ENCODE measurements around the gene VTA1.
"Not testable (repeated sequence)": the region's sequence is repeated elsewhere in the genome, so short reads cannot be mapped to it uniquely, and the experiment has no call there.

The VTA1 gene

DNA sequence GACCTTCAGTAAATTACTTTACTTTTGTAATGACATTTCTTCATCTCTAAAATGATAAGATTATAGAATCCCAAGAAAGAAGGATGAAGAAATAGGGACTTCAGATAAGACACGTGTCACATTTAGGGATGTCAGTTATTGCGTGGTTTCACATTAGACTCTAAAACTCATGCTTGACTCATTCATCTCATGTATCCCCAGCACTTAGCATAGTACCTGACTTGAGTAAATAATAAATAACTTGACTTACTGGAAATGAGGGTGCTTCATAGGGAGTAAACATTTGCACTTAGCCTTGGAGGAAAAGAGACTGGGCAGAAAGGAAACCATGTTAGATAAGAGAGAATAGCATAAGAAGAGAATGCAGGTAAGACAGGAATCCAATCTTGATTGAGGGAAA lies 37.2 kb downstream of the VTA1 start:
- Mint-ChIP-seq H3K27me3 (no peaks in the 10 kb centered on the region), H3K4me1 (ENCODE audit: low read depth) (peaks cover 11% of the 10 kb centered on the region), H3K36me3 (ENCODE audit: low read depth) (peaks cover 44% of the 10 kb centered on the region), H3K27ac (no peak overlapping the region), H3K9me3 (no peaks in the 10 kb centered on the region), H3K4me3 (no peak overlapping the region)
- intact Hi-C loops (cut with micrococcal nuclease), result no loop called here

DNA sequence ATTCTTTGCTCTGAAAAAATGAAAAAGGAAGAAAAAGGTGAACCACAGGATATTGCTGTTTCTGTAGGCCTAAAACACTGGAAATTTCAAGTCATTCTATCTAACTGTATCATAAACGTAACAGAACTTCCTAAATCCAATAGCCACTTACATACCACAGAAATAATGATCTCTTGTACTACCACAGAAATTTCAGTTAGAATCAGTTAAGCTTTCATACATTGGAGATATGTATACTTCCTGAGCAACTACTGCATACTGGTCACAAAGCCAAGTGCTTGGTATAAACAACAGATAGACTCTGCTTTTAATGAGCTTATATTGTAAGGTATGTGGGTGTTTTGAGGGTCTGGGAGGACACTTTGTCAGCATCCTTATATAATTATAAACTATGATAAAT lies 38.6 kb downstream of the VTA1 start:
- Mint-ChIP-seq H3K4me3 (no peak overlapping the region), H3K4me1 (ENCODE audit: low read depth) (peaks cover 11% of the 10 kb centered on the region), H3K27me3 (no peaks in the 10 kb centered on the region), H3K27ac (no peak overlapping the region), H3K36me3 (ENCODE audit: low read depth) (peaks cover 48% of the 10 kb centered on the region), H3K9me3 (no peaks in the 10 kb centered on the region)
- intact Hi-C loops (cut with micrococcal nuclease), result no loop called here

DNA sequence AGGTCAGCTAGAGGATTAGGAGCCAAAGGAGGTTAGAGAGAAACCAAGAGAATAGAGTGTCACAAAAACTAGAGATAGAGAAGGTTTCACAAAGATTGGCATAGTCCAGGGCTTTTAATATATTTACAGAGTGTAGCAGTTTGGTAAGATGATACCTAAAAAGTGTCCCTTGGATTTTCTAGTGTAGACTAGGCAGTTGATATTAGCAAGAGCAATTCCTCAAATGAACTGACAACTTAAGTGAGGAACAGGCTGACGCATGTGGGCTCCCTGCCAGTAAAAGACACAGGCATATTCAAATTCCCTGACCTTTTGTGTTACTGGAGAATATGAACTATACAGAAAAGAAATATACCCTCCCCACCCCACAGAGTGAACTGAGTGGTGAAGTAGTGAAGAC lies 40.1 kb downstream of the VTA1 start:
- Mint-ChIP-seq H3K4me1 (ENCODE audit: low read depth) (peaks cover 11% of the 10 kb centered on the region), H3K27ac (no peak overlapping the region), H3K27me3 (no peaks in the 10 kb centered on the region), H3K36me3 (ENCODE audit: low read depth) (peaks cover 37% of the 10 kb centered on the region), H3K4me3 (no peak overlapping the region), H3K9me3 (no peaks in the 10 kb centered on the region)
- intact Hi-C loops (cut with micrococcal nuclease), result no loop called here

DNA sequence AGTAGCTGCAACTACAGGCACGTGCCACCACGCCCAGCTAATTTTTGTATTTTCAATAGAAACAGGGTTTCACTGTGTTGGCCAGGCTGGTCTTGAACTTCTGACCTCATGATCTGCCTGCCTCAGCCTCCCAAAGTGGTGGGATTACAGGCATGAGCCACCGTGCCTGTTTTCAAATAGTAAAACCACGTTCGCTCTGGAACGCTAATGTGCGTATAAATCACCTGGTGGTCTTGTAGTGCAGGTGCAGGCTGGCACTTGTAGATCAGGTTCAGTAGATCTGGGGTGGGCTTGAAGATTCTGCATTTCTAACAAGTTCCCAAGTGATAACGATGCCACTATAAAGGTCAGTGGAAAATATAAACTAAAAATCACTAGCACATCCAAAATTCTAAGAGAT lies 41.3 kb downstream of the VTA1 start:
- H3K4me1 Mint-ChIP-seq (ENCODE audit: low read depth); H3K9me3 Mint-ChIP-seq; H3K4me3 Mint-ChIP-seq; H3K27me3 Mint-ChIP-seq; H3K27ac Mint-ChIP-seq; intact Hi-C loops (cut with micrococcal nuclease): not testable (repeated sequence)
- peaks cover 28% of the 10 kb centered on the region for H3K36me3 Mint-ChIP-seq (ENCODE audit: low read depth)

DNA sequence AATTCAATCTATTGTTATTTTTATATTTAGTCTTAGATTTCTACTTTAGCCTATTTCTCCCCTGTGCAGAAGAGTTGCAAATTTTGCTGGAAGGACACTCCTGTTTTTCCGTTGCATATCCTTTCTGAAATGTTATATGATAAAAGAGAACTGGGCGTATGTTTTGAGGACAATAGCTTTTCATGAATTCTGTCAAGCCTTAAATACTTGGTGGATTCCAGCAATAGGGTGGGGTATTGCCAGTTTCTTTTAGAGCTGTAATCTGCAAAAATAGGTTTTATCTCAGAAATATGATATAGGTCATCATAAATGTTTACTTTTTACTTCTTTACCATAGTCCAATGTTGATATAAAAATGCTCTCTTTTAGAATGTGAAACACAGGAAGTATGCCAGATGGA lies 42.0 kb downstream of the VTA1 start:
- Mint-ChIP-seq H3K27ac (no peak overlapping the region), H3K9me3 (no peaks in the 10 kb centered on the region), H3K4me3 (no peak overlapping the region), H3K4me1 (ENCODE audit: low read depth) (no peaks in the 10 kb centered on the region), H3K27me3 (no peaks in the 10 kb centered on the region), H3K36me3 (ENCODE audit: low read depth) (peaks cover 28% of the 10 kb centered on the region)
- intact Hi-C loops (cut with micrococcal nuclease), result no loop called here

DNA sequence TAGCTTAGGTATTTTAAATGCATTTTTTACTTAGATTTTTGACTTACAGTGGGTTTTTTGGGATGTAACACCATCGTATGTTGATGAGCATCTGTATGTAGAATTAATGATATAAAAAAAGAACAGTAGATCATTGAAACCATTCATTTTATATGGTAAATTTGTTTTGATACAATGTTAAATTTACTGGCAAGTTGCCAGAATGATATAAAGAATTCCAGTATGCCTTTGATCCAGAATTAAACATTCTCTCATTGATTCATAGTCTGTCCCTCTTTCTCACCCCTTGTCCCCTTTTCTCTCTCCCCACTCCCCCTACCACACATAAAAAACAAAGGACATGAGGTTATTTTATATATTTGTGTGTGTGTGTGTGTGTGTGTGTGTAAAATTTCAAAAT lies 45.3 kb downstream of the VTA1 start:
- no peak overlapping the region for H3K27ac Mint-ChIP-seq
- no peaks in the 10 kb centered on the region for H3K4me1 Mint-ChIP-seq (ENCODE audit: low read depth)
- no peak overlapping the region for H3K4me3 Mint-ChIP-seq
- H3K9me3 Mint-ChIP-seq, result no peaks in the 10 kb centered on the region
- intact Hi-C loops (cut with micrococcal nuclease), result no loop called here
- no peaks in the 10 kb centered on the region for H3K27me3 Mint-ChIP-seq
- H3K36me3 Mint-ChIP-seq (ENCODE audit: low read depth), result peaks cover 33% of the 10 kb centered on the region

DNA sequence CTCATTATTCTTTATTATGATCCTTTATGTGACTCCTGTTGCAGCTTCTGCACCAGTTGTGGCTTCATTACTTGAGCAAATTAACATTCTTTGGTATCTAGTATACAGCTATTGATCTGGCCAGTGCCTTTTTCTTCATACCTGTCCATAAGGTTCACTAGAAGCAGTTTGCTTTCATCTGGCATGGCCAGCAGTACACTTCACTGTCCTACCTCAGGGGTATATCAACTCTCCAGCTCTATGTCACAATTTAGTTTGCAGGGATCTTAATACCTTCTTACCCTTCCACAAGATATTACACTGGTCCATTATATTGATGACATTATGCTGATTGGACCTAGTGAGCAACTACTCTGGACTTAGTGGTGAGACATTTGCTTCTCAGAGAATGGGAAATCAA lies 46.6 kb downstream of the VTA1 start:
- peaks cover 35% of the 10 kb centered on the region for H3K36me3 Mint-ChIP-seq (ENCODE audit: low read depth)
- no peaks in the 10 kb centered on the region for H3K4me1 Mint-ChIP-seq (ENCODE audit: low read depth)
- H3K27ac Mint-ChIP-seq, result no peak overlapping the region
- H3K4me3 Mint-ChIP-seq, result no peak overlapping the region
- no peaks in the 10 kb centered on the region for H3K9me3 Mint-ChIP-seq
- intact Hi-C loops (cut with micrococcal nuclease), result no loop called here
- no peaks in the 10 kb centered on the region for H3K27me3 Mint-ChIP-seq

DNA sequence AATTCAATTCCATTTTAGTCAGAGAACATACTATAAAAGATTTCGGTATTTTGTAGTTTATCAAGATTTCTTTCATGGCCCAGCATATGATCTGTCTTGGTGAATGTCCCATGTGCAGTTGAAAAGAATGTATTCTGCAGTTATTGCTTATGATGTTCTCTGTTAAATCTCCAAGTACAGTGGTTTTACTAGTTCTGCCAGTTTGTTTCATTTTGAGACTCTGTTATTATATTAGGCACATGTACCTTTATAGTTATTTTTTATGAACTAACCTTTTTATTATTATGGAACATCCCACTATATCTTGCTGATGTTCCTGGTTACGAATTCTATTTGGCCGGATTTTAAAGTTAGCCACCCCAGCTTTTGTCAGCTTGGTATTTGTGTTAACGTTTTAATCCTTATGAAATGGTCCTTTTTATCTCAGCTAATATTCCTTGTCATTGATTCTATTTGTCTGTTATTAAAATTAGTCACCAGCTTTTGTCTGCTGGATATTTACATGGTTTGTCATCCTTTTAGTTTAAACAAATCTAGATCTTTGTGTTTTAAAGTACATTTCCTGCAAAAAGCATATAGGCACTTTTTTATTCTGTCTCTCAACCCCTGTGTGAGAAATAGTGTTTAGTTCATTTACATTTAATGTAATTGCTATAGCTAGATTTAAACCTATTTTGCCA lies 48.9 kb downstream of the VTA1 start:
- intact Hi-C loops (cut with micrococcal nuclease), result no loop called here
- Mint-ChIP-seq H3K27me3 (no peaks in the 10 kb centered on the region), H3K4me3 (no peak overlapping the region)

DNA sequence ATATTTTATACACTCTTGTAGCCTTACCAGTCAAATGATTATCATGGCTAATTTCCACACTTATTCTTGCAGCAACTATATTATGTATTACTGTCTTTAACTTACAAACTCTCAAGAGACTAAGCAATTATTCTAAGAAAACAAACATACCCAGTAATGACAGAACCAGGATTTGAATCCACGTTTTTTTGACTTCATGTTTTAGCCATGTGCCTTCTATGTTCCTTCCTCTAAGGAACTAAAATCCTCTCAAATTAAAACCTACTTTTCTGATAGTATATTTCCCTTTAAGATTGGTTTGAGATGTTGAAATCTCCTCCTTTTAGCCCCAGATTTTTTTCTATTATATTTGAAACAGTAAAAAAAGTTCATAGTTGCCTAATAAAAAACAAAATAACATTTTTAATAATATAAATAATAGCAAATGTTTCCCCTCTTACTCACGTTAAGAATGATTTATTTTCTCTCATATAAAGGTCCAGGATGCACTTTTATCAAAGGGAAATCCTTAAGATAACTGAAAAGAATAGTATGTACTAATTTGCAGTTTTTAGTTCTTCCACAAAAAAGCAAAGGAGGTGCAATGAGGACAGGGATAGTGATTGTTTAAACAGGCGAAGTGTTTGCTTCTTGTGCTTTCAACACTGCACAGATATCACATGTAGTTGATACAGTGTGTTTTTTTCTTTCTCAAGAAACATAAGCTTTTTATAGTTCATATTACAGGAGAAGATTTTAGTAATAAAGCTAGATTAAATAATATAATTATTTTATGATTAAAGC lies 54.0 kb downstream of the VTA1 start:
- no peak overlapping the region for H3K27ac Mint-ChIP-seq
- intact Hi-C loops (cut with micrococcal nuclease), result loop anchor here (10.0 kb wide), 1 partner anchor 56 kb away; the partner anchor contains the start of genes NMBR and VTA1
- peaks cover under 1% of the 10 kb centered on the region for H3K9me3 Mint-ChIP-seq
- no peaks in the 10 kb centered on the region for H3K4me1 Mint-ChIP-seq (ENCODE audit: low read depth)
- H3K27me3 Mint-ChIP-seq, result no peaks in the 10 kb centered on the region
- no peak overlapping the region for H3K4me3 Mint-ChIP-seq
- H3K36me3 Mint-ChIP-seq (ENCODE audit: low read depth), result peaks cover 75% of the 10 kb centered on the region

More for the DNA sequence above, 48.9 kb downstream of the VTA1 start:
- Mint-ChIP-seq H3K36me3 (ENCODE audit: low read depth) (peaks cover 38% of the 10 kb centered on the region), H3K9me3 (no peaks in the 10 kb centered on the region), H3K4me1 (ENCODE audit: low read depth) (no peaks in the 10 kb centered on the region), H3K27ac (no peak overlapping the region)

DNA sequence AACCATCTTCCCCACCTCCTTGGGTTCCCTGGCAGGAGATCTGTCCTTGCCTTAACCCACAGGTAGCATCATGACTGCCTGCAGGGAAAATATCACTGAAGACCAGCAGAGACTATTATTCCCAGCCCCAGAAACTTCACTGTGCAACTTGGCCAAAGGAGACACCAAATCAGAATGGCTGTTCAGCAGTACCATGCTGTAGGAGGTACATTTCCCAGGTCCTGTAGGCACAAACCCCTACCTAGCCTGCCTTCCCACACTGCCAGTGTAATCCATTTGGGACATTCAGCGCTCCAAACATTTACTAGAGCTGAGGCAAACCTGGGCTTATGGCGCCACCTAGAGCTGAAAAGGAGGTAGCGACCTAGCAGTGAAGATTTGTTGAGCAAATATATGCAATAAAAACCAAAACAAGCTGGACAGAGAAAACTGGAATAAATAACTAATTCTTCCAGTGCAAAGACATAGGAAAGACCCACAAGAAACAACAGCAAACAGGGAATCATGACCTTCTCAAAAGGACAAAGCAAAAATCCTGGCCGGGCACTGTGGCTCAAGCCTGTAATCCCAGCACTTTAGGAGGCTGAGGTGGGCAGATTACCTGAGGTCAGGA lies 60.3 kb downstream of the VTA1 start:
- Mint-ChIP-seq H3K27ac (no peak overlapping the region), H3K36me3 (ENCODE audit: low read depth) (peaks cover 87% of the 10 kb centered on the region), H3K9me3 (peaks cover 42% of the 10 kb centered on the region), H3K4me3 (no peak overlapping the region), H3K4me1 (ENCODE audit: low read depth) (no peaks in the 10 kb centered on the region), H3K27me3 (no peaks in the 10 kb centered on the region)
- intact Hi-C loops (cut with micrococcal nuclease), result loop anchor here (10.0 kb wide), 1 partner anchor 63 kb away; the partner anchor contains the start of genes NMBR and VTA1

DNA sequence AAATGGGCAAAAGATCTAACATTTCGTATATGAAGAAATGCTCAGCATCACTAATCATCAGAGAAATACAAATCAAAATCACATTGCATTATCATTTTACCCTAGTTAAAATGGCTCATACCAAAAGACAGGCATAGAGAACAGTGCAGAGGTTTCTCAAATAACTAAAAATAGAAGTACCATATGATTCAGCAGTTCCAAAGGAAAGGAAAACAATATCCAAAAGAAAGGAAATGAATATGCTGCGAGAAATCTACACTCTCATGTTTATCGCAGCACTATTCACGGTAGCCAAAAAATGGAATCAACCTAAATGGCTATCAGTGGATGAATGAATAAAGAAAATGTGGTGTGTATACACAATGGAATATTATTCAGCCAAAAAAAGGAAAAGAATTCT lies 63.5 kb downstream of the VTA1 start:
- H3K36me3 Mint-ChIP-seq (ENCODE audit: low read depth), result peaks cover 80% of the 10 kb centered on the region

DNA sequence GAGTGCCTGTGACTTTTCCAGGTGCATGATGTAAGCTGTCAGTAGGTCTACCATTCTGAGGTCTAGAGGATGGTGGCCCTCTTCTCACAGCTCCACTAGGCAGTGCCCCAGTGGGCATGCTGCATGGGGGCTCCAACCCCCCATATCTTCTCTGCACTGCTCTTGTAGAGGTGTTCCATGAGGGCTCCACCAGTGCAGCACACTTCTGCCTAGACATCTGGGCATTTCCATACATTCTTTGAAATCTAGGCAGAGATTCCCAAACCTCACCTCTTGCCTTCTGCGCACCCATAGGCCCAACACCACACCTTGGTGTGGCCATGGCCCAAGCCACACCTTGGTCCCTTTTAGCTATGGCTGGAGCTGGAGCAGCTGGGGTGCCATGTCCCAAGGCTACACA lies 66.3 kb downstream of the VTA1 start:
- H3K27me3 Mint-ChIP-seq, result no peaks in the 10 kb centered on the region
- no peaks in the 10 kb centered on the region for H3K4me1 Mint-ChIP-seq (ENCODE audit: low read depth)
- intact Hi-C loops (cut with micrococcal nuclease), result no loop called here
- peaks cover 60% of the 10 kb centered on the region for H3K36me3 Mint-ChIP-seq (ENCODE audit: low read depth)
- H3K4me3 Mint-ChIP-seq, result no peak overlapping the region
- H3K27ac Mint-ChIP-seq, result no peak overlapping the region
- peaks cover 36% of the 10 kb centered on the region for H3K9me3 Mint-ChIP-seq

More for the DNA sequence above, 63.5 kb downstream of the VTA1 start:
- no peak overlapping the region for H3K27ac Mint-ChIP-seq
- no peaks in the 10 kb centered on the region for H3K4me1 Mint-ChIP-seq (ENCODE audit: low read depth)
- H3K4me3 Mint-ChIP-seq, result no peak overlapping the region
- intact Hi-C loops (cut with micrococcal nuclease), result no loop called here
- no peaks in the 10 kb centered on the region for H3K27me3 Mint-ChIP-seq
- peaks cover 55% of the 10 kb centered on the region for H3K9me3 Mint-ChIP-seq

DNA sequence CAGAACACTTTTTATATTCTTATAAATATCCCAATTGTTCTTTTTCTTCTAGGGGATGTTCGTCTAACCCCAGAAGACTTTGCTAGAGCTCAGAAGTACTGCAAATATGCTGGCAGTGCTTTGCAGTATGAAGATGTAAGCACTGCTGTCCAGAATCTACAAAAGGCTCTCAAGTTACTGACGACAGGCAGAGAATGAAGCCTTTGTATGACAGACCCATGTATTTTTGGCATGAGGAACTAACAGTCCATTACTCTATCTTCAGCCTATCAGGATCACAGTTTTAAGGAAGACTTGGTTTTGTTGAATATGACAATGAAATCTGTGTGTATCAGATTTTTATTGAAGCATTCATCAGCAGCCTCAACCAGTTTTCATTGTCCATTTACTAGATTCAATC lies 71.4 kb downstream of the VTA1 start:
- Mint-ChIP-seq H3K4me3 (no peak overlapping the region), H3K9me3 (peaks cover 3% of the 10 kb centered on the region), H3K36me3 (ENCODE audit: low read depth) (peaks cover 20% of the 10 kb centered on the region), H3K27me3 (no peaks in the 10 kb centered on the region), H3K4me1 (ENCODE audit: low read depth) (no peaks in the 10 kb centered on the region), H3K27ac (no peak overlapping the region)
- intact Hi-C loops (cut with micrococcal nuclease), result no loop called here

DNA sequence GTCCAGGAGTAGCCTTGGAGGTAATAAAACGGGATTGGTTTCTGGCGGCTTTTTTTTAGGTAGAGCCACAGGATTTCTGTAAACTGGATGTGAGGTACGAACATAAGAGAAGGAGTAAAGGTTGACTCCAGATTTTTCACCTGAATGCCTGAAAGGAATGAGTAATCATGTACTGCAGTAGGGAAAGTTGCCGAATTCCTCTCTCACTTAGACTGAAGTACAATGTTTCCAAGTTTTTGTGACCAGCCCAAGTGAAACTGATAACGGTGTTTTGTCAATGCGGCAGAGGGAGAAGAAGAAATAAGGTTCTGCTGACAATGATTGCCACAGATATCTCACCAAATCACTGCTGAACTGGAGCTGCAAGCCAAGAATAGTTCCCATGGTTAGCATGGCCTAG lies 75.0 kb downstream of the VTA1 start:
- no peaks in the 10 kb centered on the region for H3K9me3 Mint-ChIP-seq
- peaks cover 11% of the 10 kb centered on the region for H3K36me3 Mint-ChIP-seq (ENCODE audit: low read depth)
- H3K4me3 Mint-ChIP-seq, result no peak overlapping the region

More for the DNA sequence above, 75.0 kb downstream of the VTA1 start:
- intact Hi-C loops (cut with micrococcal nuclease), result no loop called here
- Mint-ChIP-seq H3K27ac (no peak overlapping the region), H3K27me3 (no peaks in the 10 kb centered on the region), H3K4me1 (ENCODE audit: low read depth) (no peaks in the 10 kb centered on the region)
